Prostate gland (tissue), 2 donors: ENCODE measurements around the gene PRKCI. TPM values are rescaled to one million over a fixed set of nuclear protein-coding genes. Genes with fewer than 3 reads are reported as not detected.

Source experiments
- DNase-seq: peaks from one replicate; pipeline ENCODE4 v3.0.0-alpha.2; 2019; ENCODE audit warnings: low spot score
- H3K27ac ChIP-seq, 2 donors: fragments of 200-600 bp; sonication (generic); 2 replicates each; pipeline ENCODE4 v1.5.1; 2017 to 2019
- H3K27me3 ChIP-seq: fragments of 200-600 bp; sonication (generic); replicated peaks from 2 replicates; pipeline ENCODE4 v1.5.1; 2019; ENCODE audit not compliant: insufficient read depth
- H3K36me3 ChIP-seq, 2 donors: fragments of 200-600 bp; sonication (generic); 1 replicate in 1 of 2; 2 replicates in 1 of 2; pipeline versions ENCODE4 v1.5.1 to v1.8.1; 2017 to 2019
- H3K4me1 ChIP-seq: fragments of 200-600 bp; sonication (generic); replicated peaks from 2 replicates; pipeline ENCODE4 v1.5.1; 2019
- H3K4me3 ChIP-seq, 2 donors: fragments of 200-600 bp; sonication (generic); 2 replicates each; pipeline ENCODE4 v1.5.1; 2017 to 2019
- H3K9me3 ChIP-seq: fragments of 200-600 bp; sonication (generic); 2 replicates; pipeline ENCODE4 v1.5.1; 2017
- POLR2A ChIP-seq: fragments of 450-650 bp; IDR thresholded peaks from one replicate; pipeline ENCODE4 v1.6.1; 2016; ENCODE audit warnings: antibody characterized with exemption, mild to moderate bottlenecking
- POLR2AphosphoS5 ChIP-seq: sonication (generic); formaldehyde crosslinking; IDR thresholded peaks from one replicate; pipeline ENCODE4 v1.6.1; 2017; ENCODE audit warnings: antibody characterized with exemption
- WGBS: methylation state at CpG from one replicate; pipeline ENCODE4 v1.1.5; 2018; 5-methylcytosine and 5-hydroxymethylcytosine counted together
- intact Hi-C: fragments of 100-400 bp; cut with DNase I; formaldehyde crosslinking; loops from one replicate; pipeline ENCODE4 v1.14.2; 2022
- small RNA-seq, 2 donors: library from RNA; depleted of rRNA; stranded (forward); fragments of <200 nt; gene quantifications; one replicate each; pipeline ENCODE3, GENCODE V24; 2016
- total RNA-seq, 2 donors: library from RNA; depleted of rRNA; stranded (reverse); fragments of >200 nt; gene quantifications; one replicate each; pipeline ENCODE4 v1.1.0, GENCODE V29; 2016
- TF ChIP-seq, protein P1 (sequence below), 4 experiments: fragments of 200-600 bp in 2 of 4; fragments of 450-650 bp in 2 of 4; sonication (generic) in 2 of 4; IDR thresholded peaks; 1 replicate in 3 of 4; 2 replicates in 1 of 4; pipeline ENCODE4 v1.5.1; 2016 to 2019; ENCODE audit warnings: antibody characterized with exemption in 4 of 4, mild to moderate bottlenecking in 2 of 4, moderate library complexity in 2 of 4

The PRKCI gene
- total RNA-seq, 2 donors from 2014 or later = 44.6 to 74.4 TPM

- Histone ChIP-seq H3K27ac (no peak overlapping the region), H3K36me3 (no peaks in the 10 kb centered on the region), H3K4me3 (no peak overlapping the region), H3K4me1 (no peaks in the 10 kb centered on the region), H3K27me3 (no peaks in the 10 kb centered on the region), H3K9me3 (no peaks in the 10 kb centered on the region)
- 81% methylated on average over 7 of the region's 7 CpGs for WGBS
- intact Hi-C loops = loop anchor here (10.0 kb wide), 1 partner anchor 588 kb away; the partner anchor contains the start of genes ACTRT3 and TERC
- no peak for DNase-seq
- TF ChIP-seq, protein P1, sequence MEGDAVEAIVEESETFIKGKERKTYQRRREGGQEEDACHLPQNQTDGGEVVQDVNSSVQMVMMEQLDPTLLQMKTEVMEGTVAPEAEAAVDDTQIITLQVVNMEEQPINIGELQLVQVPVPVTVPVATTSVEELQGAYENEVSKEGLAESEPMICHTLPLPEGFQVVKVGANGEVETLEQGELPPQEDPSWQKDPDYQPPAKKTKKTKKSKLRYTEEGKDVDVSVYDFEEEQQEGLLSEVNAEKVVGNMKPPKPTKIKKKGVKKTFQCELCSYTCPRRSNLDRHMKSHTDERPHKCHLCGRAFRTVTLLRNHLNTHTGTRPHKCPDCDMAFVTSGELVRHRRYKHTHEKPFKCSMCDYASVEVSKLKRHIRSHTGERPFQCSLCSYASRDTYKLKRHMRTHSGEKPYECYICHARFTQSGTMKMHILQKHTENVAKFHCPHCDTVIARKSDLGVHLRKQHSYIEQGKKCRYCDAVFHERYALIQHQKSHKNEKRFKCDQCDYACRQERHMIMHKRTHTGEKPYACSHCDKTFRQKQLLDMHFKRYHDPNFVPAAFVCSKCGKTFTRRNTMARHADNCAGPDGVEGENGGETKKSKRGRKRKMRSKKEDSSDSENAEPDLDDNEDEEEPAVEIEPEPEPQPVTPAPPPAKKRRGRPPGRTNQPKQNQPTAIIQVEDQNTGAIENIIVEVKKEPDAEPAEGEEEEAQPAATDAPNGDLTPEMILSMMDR (IDR thresholded peaks at IDR 0.05) = no peak
- TF ChIP-seq POLR2A = no peak
- TF ChIP-seq POLR2AphosphoS5 = no peak
Observed at GRCh38 chr3:170352936-170353335, 130.7 kb downstream of the PRKCI start.

DNA sequence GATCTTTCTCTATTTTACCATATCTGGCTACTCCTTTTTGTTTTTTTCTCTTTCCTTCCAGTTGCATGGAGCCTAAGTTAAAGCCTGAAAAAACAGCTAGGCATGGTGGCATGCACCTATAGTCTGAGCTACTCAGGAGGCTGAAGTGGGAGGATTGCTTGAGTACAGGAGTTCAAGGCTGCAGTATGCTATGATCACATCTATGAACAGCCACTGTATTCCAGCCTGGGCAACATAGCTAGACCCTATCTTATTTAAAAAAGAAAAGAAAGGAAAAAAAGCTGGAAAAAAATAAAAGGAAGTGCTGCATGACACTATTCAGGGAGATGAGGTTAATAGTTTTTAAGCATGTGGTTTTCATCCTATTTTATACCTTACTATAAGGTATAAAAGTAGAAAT, 131.3 kb downstream of the PRKCI start:
- no peak overlapping the region for H3K27ac ChIP-seq
- TF ChIP-seq POLR2A (no peak), POLR2AphosphoS5 (no peak)
- H3K36me3 ChIP-seq = no peaks in the 10 kb centered on the region
- H3K4me1 ChIP-seq = no peaks in the 10 kb centered on the region
- H3K27me3 ChIP-seq = no peaks in the 10 kb centered on the region
- DNase-seq = no peak
- intact Hi-C loops = loop anchor here (10.0 kb wide), 1 partner anchor 589 kb away; the partner anchor contains the start of genes ACTRT3 and TERC
- H3K4me3 ChIP-seq = no peak overlapping the region
- no peaks in the 10 kb centered on the region for H3K9me3 ChIP-seq

DNA sequence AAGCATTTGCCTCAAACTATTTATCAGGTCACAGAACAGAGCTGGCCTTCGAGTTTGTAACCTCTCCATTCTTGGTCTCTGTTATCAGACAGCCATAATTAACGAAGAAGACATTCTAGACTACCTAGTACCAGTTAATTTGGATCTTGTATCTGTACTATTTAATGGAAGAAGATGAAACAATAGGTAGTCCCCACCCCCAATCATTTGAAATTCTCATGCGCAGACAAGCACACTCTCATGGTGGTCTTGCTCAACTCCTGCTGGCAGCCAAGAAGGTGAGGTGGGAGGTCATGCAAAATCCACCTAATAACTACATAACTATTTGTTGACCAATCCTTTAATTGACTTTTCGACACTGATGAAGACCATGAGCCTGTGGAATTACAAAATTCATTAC, 132.5 kb downstream of the PRKCI start:
- no peak for DNase-seq
- H3K36me3 ChIP-seq = no peaks in the 10 kb centered on the region
- no peak overlapping the region for H3K27ac ChIP-seq
- WGBS = 88% methylated on average over 4 of the region's 4 CpGs
- intact Hi-C loops = loop anchor here (5.0 to 10.0 kb wide), 2 partner anchors 172 to 590 kb away; partner anchors contain the start of genes ACTRT3, PHC3 and TERC
- H3K4me3 ChIP-seq = no peak overlapping the region
- H3K4me1 ChIP-seq = no peaks in the 10 kb centered on the region
- no peaks in the 10 kb centered on the region for H3K27me3 ChIP-seq
- H3K9me3 ChIP-seq = no peaks in the 10 kb centered on the region
- no peak for TF ChIP-seq POLR2AphosphoS5
- no peak for TF ChIP-seq POLR2A
- TF ChIP-seq, protein P1 (IDR thresholded peaks at IDR 0.05) = no peak

Small RNAs within 50 kb of the gene (small RNA-seq; reads per million reads assigned to genes)
- 0 reads per million in 2 donors for gene RF00019

Other genes starting within 250 kb of the PRKCI start
- 10 to 100 TPM; 27.4 to 88.9 TPM for gene GPR160, start 184.4 kb upstream of the PRKCI start, total RNA-seq
- 100 to 1,000 TPM in 1 of 2 donors, 10 to 100 TPM in 1; 34.5 to 100 TPM for gene PHC3, start 40.7 kb upstream of the PRKCI start, total RNA-seq
- gene SKIL, start 135.3 kb downstream of the PRKCI start, total RNA-seq = 10 to 100 TPM; 41.8 to 49.6 TPM
- 100 to 1,000 TPM in 1 of 2 donors, 10 to 100 TPM in 1; 11.8 to 668 TPM for gene CLDN11, start 196.4 kb downstream of the PRKCI start, total RNA-seq